Umbilical cord (tissue), 2 donors: ENCODE data around the gene ZNF680. TPM values are rescaled to one million over a fixed set of nuclear protein-coding genes. Genes with fewer than 3 reads are reported as not detected.
"Not testable (repeated sequence)": the region's sequence is repeated elsewhere in the genome, so short reads cannot be mapped to it uniquely, and the experiment has no call there.

ENCODE experiments used
- DNase-seq: peaks from one replicate; pipeline ENCODE4 v3.0.0-alpha.2; 2015; ENCODE audit warnings: low spot score
- total RNA-seq: library from RNA; depleted of rRNA; stranded (reverse); fragments of >200 nt; gene quantifications from one replicate; pipeline ENCODE4 v1.2.3, GENCODE V29; 2014; ENCODE audit warnings: low replicate concordance; ENCODE audit not compliant: insufficient read depth

The ZNF680 gene
- 31.5 TPM for total RNA-seq

DNA sequence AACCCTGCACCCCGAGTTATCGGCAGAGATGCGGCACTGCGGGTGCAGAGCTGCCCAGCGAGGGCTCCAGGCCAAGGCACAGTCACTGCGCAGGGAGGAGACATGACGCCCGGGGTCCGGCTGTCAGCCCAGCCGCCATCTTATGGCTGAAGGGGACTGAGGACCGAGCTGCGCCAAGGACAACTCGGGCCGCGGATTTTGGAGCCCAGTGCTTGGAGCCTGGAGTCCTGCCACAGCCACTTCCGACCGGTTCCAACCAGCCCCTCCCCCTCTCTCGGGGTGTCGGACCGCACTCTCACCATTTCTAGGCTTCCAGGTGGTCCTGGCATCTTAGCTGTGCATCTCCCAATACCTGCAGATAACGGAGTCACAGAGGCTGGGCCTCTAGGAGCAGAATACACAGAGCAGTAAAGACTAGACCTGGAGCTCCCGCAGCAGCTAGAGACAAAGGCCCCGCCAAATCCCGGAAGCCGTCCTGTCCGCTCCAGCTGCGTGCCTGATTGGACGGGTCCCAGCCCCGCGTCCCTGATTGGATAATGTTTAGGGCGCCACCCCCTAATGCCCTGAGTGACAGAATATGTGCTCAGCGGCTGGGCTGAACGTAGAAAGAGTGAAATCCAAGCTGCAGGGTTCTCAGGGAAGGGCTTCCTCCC is at the start of gene ZNF680:
TSS of gene ZNF680 (minus strand) at position 446 of the 653 bp plus-strand sequence. CDS start at position 329, 117 bp downstream.
- peak; percentile 99 for DNase-seq

DNA sequence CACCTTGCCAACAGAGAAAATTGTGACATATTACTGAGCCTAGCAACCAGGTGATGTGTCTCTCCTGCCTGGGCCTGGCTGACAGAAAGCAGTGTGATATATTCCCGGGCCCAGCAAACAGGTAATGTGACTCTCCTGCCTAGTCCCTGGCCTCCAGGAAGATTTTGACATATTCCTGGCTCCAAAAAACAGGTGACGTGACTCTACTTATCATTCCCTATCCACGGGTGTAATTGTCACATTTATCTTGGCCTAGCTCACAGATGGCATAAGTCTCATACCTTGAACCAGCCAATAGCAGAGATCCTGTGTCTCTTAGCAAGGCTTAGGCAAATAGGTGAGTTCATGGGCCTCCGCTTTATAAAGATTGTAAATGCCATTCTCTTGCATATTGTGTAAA is 49.6 kb upstream of the ZNF680 start:
- no peak for DNase-seq

DNA sequence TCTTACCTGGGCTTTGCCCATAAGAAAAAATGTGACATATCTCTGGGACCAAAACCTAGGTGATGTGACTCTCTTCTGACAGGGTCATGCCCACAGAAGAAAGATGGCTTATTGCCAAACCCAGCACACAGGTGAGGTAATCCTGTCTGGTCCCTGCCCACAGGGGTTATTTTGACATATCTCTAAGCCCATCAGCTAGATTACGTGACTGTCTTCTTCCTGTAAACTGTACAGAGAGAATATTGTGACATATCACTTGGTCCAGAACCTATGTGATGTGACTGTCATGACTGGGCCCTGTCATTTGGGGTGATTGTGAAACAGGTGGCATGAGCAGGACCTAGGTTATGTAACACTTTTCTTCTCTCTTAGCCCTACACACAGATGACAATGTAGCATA is 48.8 kb upstream of the ZNF680 start:
- DNase-seq: no peak

DNA sequence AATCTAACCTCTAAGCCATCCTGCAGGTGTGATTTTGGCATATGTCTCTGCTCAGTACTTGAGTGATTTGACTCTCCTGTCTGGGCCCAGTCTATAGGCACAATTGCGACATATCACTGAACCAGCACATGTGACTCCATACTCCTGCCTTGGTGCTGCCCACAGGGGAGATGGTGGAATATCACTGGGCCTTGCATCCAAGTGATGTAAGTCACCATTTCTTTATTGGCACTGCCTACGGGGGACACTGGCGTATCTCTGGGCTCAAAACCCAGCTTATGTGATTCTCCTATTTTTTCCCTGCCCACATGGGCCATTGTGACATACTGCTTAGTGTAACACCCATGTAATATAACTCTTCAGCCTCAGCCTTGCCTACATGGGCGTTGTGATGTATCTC is 48.1 kb upstream of the ZNF680 start:
- DNase-seq: no peak

DNA sequence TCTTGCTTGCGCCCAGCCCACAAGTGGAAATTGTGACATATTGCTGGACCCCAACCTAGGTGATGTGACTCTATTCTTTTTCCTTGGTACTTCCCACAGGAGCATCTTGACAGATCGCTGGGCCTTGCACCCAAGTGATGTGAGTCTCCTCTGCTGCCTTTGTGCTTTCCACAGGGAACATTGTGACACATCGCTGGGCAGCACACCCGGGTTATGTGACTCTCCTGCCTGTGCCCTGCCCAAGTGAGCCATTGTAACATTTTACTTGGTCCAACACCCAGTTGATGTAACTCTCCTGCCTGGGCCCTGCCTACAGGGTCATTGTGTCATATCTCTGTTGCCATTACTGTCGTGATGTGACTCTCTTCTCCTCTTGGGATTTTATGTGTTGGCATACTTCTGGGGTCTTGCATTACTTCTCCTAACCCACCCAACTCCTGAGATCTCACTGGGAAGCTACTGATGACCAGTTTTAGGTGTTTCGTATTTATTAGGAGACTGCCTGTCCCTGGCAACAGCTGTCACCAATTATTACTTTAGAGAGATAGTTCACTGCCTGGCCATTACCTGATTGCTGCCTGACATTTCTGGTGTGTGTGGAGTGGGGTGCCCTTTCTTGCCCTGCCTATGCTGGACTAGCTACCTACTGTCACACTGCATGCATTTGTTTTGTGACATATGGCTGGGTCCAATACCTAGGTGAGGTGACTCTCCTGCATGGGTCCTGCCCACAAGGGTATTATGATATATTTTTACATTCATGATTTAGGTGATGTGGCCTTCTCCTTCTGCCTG is 45.4 kb upstream of the ZNF680 start:
- no peak for DNase-seq

DNA sequence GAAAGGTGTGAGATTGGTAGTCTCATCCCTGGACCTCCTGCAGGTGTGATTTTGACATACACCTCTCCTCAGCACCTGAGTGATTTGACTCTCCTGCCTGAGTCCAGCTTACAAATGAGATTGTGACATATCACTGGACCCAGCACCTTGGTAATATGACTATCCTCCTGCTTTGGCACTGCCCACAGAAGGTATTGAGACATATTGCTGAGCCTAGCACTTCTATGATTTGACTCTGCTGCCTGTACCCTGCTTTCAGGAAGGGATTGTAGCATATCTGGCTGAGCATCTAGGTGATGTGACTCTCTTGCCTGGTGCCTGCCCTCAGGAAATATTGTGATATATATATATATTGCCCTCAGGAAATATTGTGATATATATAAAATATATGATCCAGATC is 43.5 kb upstream of the ZNF680 start:
- no peak for DNase-seq

DNA sequence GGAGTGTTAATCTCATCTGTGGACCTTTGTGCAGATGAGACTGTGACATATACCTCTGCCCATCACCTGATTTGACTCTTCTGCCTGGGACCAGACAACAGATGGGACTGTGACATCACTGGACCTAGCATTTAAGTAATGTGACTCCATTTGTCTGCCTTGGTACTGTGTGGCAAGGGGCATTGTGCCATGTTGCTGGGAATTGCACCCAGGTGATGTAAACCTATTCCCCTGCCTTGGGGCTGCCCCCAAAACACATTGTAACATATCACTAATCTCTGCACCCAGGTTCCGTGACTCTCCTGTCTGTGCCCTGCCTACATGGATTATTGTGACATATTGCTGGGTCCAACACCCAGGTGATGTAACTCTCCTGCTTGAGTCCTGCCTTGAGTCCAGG is 40.4 kb upstream of the ZNF680 start:
- DNase-seq: no peak

DNA sequence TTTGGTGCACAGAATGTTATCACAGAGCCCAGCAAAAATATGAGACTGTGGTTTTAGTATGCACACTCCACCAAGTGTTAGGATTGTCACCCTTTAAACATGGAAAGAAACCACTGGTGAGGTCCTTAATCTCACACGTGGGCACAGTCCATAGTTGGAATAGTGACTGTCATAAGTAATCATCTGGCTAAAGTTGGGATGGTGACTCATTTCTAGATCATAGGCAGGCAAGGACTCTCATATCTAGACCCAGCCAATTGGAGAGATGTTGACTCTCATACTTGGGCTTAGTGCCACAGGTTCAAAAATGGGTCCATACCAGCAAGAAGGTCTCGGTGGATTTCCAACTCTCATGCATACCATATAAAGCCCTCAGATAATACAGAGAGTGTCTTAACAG is 39.6 kb upstream of the ZNF680 start:
- no peak for DNase-seq

DNA sequence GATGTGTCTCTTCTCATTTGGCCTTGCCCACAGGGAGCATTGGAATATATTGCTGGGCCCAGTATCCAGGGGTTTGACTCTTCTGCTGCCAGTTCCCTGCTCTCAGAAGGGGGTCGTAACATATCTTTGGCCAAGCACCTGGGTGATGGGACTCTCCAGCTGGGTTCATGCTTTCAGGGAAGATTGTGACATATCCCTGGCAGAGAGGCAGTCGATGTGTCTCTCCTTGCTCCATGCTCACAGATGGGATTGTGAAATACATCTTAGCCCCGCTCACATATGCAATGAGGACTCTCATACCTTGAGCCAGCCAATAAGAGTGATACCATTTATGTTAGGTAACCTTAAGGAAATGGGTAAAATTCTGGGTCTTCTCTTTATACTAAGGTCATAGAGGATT is 39.2 kb upstream of the ZNF680 start:
- DNase-seq: no peak

DNA sequence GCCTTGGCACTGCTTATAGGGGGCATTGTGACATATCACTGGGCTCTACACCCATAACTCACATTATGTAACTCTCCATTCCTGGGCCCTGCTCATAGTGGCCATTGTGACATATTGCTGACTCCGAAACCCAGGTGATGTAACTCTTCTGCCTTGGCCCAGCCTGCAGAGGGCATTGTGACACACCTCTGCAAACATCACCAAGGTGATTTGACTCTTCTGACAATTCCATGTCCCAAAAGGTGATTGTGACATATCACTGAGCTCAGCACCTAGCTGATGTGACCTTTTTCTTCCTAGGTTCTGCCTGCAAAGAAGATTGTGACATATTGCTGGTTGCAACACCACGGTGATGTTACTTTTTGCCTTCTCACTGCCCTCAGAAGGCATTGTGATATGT is 36.5 kb upstream of the ZNF680 start:
- no peak for DNase-seq

DNA sequence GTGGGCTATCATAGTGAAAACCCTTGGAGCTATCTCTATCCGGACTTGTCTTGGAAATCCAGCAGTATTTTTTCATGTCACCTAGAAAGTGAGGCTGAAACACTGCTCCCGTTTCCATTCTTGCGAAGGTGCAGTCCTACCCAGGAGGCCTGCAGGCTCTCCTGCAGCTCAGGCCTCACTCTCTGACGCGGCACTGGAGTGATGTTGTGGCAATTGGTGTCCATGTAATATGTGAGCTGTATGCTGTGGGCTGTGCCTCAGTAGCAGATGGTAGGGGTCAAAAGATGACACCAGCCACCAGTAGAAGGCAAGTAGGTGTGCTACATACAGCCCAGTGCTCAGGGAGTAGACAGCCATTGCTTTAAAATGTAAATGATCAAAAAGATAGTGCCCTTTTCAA is 28.1 kb upstream of the ZNF680 start:
- no peak for DNase-seq

DNA sequence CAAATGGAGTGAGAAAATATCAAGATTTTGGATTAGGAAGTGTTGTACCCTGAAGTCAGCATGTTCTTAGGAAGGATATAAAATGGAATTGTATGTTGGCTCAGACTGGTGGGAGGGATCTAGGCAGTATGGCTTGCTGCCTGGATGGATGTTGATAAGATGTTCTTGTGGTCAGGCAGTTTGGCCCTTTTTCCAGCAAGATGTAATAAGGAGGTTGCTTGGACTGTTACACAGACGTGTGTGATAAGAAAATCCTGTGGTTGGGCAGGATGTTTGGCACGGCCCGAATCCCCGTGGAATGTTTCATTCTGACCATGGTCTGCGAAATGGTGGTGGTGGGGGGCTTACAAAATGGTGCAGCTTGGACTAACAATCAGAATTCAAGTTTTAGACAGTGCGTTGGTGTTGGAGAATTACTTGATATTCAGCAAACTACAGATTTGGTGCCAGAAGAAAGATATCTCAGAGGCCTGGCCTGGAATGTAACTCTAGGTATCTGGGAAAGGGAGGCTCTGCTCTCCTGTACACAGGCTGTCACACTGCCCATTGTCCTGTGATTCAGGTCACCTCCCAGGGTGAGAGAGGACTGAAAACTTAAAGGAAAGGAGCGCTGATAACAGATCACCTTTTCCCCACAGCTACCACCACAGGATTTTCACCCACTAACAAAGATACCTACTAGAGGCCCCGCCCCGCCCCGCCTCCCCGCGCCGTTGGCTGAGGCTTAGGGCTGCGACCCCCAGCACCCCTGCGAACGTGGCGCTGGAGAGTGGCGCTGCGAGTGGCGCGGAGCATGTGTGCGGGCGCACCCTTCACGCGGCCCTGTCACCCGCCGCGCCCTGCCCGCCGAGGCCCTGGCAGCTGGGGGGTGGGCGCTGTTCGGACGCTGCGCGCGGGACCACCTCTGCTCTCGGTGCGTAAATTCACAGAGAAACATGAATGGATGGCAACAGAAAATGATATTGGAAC is 19.3 kb upstream of the ZNF680 start:
- DNase-seq: peak; percentile 76

DNA sequence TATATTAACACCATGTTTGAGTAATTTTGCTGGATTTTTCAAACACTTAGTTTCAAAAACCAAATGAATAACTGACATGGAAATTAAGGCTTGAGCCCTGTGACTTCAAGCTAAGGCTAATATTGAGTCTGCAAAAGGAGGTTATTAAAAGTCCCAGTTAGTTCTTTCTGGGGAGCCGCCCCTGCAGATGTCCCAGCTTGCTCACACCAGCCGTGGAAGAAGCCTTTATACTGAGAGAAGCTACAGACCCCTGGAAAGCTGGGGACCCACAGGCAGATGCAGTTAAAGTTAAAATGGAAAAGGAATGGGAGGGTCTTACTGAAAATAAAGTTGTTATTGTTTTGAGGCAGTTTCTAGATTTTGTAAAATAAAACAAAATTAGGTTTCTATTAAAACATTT is 18.5 kb upstream of the ZNF680 start:
- no peak for DNase-seq

DNA sequence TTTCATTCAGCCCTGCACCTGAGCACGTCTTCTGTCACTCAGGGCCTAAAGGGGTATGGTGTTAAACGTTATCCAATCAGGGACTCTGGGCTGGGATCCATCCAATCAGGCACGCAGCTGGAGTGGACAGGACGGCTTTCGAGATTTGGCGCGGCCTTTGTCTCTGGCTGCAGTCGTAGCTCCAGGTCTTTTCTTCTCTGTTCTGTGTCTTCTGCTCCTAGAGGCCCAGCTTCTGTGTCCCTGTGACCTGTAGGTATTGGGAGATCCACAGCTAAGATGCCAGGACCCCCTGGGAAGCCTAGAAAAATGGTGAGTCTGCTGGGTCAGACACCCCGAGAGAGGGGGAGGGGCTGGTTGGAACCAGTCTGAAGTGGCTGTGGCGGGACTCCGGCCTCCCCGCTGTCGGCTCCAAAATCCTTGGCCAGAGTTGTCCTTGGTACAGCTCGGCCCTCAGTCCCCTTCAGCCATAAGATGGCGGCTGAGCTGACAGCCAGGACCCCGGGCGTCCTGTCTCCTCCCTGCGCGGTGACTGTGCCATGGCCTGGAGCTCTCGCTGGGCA is 11.7 kb upstream of the ZNF680 start:
- peak; percentile 79 for DNase-seq

DNA sequence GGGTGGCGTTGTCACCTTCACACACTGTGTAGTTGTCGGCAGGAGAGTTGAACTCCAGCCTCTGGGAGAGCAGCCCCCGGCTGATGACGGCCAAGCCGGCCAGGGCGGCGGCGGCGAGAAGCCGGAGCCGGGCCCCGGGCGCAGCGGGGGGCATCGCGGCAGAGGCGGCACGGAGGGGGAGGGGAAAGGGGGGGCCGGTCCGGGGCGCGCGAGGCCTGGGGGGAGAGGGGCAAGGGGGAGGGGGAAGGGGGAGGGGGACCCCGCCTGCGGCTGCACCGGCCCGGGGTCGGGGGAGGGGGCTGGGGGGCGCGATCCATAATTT is 7.4 kb upstream of the ZNF680 start:
- not testable (repeated sequence) for DNase-seq

DNA sequence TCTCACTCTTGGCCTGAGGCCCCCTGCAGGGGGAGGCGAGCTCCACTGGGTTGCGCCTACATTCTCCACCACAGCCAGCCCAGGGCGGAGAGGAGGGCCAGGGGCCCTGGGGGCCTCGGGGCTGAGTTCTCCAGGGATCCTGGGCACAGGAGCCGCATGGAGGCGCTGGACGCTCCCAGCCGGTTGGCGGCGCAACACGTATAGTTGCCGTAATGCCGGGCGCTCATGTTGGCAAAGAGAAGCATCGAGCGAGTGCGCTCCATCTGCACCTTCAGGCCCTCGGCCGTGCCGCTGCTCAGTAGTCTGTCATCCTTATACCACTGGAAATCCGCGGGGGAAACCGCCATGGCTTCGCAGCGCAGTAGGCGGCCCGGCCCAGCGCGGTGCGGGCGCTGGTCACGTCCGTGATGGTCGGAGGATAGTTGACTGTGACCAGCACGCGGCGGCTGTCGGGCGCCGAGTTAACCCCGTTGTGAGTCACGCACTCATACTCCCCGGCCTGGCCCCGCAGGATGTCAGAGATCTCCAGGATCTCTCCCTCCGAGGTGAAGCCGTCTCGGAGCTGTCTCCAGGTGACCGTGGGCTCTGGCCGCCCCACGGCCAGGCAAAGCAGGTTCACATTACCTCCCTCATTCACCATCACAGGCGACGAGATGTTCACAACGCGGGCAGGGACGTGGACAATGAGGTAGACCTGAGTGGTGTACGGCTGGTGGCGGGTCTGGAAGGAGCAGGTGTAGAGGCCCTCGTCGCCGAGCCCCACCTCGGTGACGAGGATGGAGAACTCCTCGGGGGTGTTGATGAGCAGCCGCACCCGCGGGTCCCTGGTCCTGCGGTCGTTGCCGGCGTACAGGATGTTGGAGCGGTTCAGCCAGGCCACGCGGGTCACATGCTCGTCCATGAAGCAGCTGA is 6.8 kb upstream of the ZNF680 start:
- DNase-seq: peak; percentile 40

DNA sequence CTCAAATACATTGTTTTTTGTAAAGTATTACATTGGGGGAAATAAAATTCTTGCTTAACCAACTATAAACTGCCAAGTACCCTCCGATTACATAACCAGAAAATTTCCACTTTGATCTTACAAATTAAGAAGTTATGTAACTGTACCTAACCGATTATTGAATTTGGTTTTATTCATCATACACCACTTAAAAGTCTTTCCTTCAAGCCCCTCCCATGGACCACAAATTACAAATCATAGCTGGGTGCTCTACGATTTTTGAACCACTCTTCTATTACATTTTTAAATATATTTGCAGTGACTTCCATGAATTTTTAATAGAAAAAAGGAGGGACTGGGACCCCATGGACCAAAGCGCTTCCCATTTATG is 630 bp downstream of the ZNF680 start:
- no peak for DNase-seq

DNA sequence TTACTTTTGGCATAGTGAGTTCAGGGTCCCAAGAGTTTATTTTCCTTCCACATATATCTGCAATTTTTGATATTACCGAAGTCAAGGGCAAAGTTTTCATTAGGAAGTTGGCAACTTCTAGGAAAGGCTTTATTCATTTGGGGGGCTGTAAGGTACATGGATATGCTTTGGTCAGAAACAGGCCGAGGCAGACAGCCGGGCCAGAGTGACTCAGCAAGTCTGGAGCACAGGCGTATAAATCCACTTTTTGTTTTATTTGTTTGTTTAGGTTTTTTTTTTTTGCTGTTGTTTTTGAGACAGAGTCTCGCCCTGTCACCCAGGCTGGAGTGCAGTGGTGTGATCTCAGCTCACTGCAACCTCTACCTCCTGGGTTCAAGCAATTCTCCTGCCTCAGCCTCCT is 3.7 kb downstream of the ZNF680 start:
- DNase-seq: no peak

DNA sequence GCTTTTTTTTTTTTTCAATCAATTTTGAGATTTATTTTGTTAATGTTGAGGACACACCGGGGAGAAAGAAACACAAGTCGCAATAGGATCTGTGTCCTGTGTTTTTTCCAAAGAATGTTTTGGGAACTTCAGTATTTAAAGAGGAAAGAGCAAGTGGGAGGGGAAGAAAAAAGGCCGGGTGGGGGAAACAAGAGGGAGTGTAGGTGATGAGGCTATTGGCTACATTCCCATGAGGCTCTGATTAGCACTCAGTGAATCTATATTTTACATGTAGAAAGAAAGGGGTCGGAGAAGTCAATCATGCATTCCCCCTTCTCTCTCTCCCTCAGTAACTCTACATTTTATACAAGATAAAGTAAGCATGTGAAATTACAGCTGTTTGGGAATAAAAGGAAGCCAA is 4.1 kb downstream of the ZNF680 start:
- no peak for DNase-seq

DNA sequence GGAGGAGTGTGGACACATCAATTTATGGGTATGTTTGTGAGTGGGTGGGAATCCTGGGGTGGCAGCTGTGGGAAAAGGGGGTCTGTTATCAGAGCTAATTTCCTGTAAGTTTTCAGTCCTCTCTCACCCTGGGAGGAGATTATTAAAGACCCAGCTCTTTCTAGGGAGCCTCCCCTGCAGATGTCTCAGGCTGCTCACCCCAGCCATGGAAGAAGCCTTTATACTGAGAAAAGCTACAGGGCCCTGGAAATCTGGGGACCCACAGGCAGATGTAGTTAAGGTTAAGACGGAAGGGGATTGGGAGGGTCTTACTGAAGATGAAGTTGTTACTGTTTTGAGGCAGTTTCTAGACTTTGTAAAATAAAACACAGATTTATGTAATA is 4.6 kb downstream of the ZNF680 start:
- no peak for DNase-seq
